Measurements from ENCODE around the gene SPATS2L. TPM values are rescaled to one million over a fixed set of nuclear protein-coding genes. Genes with fewer than 3 reads are reported as not detected.

Gene SPATS2L
- total RNA-seq, 2 experiments from 2014 or later: 14.7 to 25.8 TPM

DNA sequence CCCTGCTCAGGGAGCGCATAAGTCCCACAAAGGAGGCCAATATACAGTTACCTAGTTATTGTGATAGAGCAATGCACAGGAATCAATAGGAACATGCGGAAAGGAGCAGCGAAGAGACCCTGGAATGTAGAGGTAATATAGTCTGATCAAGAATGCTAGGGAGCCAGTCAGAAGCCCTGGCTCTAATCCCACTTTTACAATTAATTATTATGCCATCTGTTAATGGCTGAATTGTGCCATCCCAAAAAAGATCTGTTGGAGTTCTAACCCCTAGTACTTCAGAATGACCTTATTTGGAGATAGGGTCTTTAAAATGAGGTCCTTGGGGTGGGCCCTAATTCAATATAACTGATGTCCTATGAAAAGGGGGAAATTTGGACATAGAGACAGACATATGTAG lies 7.7 kb upstream of the SPATS2L start:
- Mint-ChIP-seq H3K4me1 (no peaks in the 10 kb centered on the region), H3K4me3 (no peak overlapping the region), H3K27me3 (no peaks in the 10 kb centered on the region), H3K27ac (no peak overlapping the region), H3K36me3 (ENCODE audit: low read depth) (no peaks in the 10 kb centered on the region), H3K9me3 (ENCODE audit: low read depth) (no peaks in the 10 kb centered on the region)
- intact Hi-C loops (cut with DNase I, micrococcal nuclease): no loop called here
- ChIA-PET CTCF (interaction anchor here (0.6 kb wide), 2 partner anchors 264 to 354 kb away, joined by 3 read pairs; no protein-coding TSS in a partner anchor), POLR2A (no interaction called here)
- DNase-seq (no peak), ATAC-seq (no peak)

GRCh38 chr2:200300065-200300464 lies 6.4 kb upstream of the SPATS2L start:
- DNase-seq (no peak), ATAC-seq (no peak)
- ChIA-PET CTCF (no interaction called here), POLR2A (no interaction called here)
- intact Hi-C loops (cut with DNase I, micrococcal nuclease): no loop called here
- Mint-ChIP-seq H3K9me3 (ENCODE audit: low read depth) (no peaks in the 10 kb centered on the region), H3K27ac (no peak overlapping the region), H3K4me3 (no peak overlapping the region), H3K27me3 (no peaks in the 10 kb centered on the region), H3K36me3 (ENCODE audit: low read depth) (no peaks in the 10 kb centered on the region), H3K4me1 (no peaks in the 10 kb centered on the region)

DNA sequence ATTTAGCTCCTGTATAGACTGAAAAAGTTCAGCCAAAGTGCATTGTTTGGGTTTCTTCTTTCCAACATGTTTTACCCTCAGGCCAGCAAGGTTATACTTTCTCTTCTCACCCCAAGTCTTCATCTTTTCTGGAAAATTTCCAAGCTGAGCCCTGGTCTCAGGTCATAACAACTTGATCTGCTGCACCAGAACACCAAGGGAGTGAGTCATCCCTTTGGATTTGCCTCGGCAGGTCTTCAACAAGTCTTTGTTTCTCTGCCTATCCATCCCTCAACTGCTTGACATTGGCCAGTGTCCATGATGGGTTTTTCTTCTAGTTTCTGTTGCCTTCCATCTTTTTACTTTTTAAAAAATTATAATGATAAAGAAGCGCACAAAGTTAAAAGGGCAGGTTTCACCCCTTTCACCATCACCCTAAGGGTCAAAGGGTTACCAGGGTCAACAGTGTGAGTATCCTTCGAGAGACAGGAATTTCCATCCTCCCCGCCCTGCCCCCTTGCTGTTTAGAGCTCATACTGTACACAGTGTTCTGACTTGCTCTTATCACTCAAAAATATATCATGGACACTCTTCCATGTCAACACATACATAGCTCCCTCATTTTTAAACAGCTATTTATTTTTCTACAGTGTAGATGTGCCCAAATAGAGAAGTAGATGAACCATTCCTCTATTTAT lies 5.7 kb upstream of the SPATS2L start:
- H3K9me3 Mint-ChIP-seq (ENCODE audit: low read depth): no peaks in the 10 kb centered on the region
- H3K27me3 Mint-ChIP-seq: peaks cover under 1% of the 10 kb centered on the region
- no peaks in the 10 kb centered on the region for H3K36me3 Mint-ChIP-seq (ENCODE audit: low read depth)
- POLR2A ChIA-PET: no interaction called here
- DNase-seq (no peak), ATAC-seq (no peak)
- peaks cover under 1% of the 10 kb centered on the region for H3K4me1 Mint-ChIP-seq
- intact Hi-C loops (cut with DNase I, micrococcal nuclease): no loop called here
- H3K4me3 Mint-ChIP-seq: no peak overlapping the region
- CTCF ChIA-PET: interaction anchor here (0.7 to 1.4 kb wide), 2 partner anchors 171 to 180 kb away, joined by 3 read pairs; no protein-coding TSS in a partner anchor
- no peak overlapping the region for H3K27ac Mint-ChIP-seq

- no peak overlapping the region for H3K27ac Mint-ChIP-seq
- CTCF ChIA-PET: interaction anchor here (1.4 kb wide), 1 partner anchor 179 kb away, joined by 3 read pairs; no protein-coding TSS in a partner anchor
- ATAC-seq: no peak
- H3K4me3 Mint-ChIP-seq: no peak overlapping the region
- H3K4me1 Mint-ChIP-seq: peaks cover 7% of the 10 kb centered on the region
- no peak for DNase-seq
- intact Hi-C loops (cut with DNase I, micrococcal nuclease): no loop called here
- no peaks in the 10 kb centered on the region for H3K9me3 Mint-ChIP-seq (ENCODE audit: low read depth)
- peaks cover 2% of the 10 kb centered on the region for H3K36me3 Mint-ChIP-seq (ENCODE audit: low read depth)
- peaks cover 6% of the 10 kb centered on the region for H3K27me3 Mint-ChIP-seq
- POLR2A ChIA-PET: no interaction called here
Observed at GRCh38 chr2:200301953-200302858, 4.3 kb upstream of the SPATS2L start.

DNA sequence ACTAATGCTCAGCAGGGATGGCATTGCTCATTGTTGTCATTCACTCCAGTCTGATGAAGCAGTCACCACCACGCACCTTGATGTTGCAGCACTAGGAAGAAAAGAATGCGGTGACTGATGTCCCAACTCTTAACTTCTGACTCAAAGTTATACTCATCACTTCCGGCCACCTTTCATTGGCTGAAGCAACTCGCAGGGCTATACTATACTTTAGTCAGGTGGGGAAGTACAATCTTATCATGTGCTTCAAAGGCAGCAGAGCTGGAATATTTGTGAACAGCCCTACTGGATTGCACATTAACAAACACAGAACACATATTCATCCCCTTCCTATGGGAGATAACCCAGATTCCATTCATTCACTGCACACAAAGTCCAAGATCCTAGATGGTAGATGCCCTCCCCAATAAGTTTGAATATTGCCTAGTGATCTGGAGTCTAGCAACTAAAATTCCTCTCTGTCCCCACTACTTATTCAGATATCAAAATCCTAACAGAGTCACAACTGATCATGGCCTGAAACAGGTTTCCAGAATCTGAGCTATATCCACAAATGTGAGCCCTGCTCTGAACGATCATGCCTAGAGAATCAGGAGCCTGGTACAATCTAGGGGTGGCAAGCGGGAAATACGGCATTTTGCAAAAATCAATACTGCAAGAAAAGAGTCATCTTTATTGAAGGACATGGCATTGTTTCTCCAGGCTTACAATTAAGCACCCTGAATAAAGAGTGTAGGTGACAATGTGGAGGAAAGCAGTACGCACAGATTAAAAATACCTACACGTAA lies 3.4 kb upstream of the SPATS2L start:
- Mint-ChIP-seq H3K36me3 (ENCODE audit: low read depth) (peaks cover 2% of the 10 kb centered on the region), H3K9me3 (ENCODE audit: low read depth) (no peaks in the 10 kb centered on the region), H3K4me3 (no peak overlapping the region), H3K27me3 (peaks cover 6% of the 10 kb centered on the region), H3K27ac (no peak overlapping the region), H3K4me1 (peaks cover 10% of the 10 kb centered on the region)
- DNase-seq (peak; percentile 36), ATAC-seq (peak; percentile 36)
- POLR2A ChIA-PET: no interaction called here
- CTCF ChIA-PET: interaction anchor here (0.6 kb wide), 1 partner anchor 553 kb away, joined by 3 read pairs; no protein-coding TSS in a partner anchor
- intact Hi-C loops (cut with DNase I, micrococcal nuclease): no loop called here

- peaks cover 21% of the 10 kb centered on the region for H3K4me1 Mint-ChIP-seq
- CTCF ChIA-PET: interaction anchor here (0.7 to 1.4 kb wide), 5 partner anchors 9 to 320 kb away, joined by 3 to 4 read pairs (median 3); no protein-coding TSS in a partner anchor
- peak; percentile 20 for DNase-seq
Observed at GRCh38 chr2:200305797-200306195, 697 bp upstream of the SPATS2L start.

GRCh38 chr2:200306931-200307723 lies 634 bp downstream of the SPATS2L start:
- POLR2A ChIA-PET: interaction anchor here (0.9 kb wide), 1 partner anchor 200 kb away, joined by 3 read pairs; no protein-coding TSS in a partner anchor
- CTCF ChIA-PET: interaction anchor here (0.6 to 1.1 kb wide), 2 partner anchors 17 to 176 kb away, joined by 3 read pairs; no protein-coding TSS in a partner anchor
- Mint-ChIP-seq H3K27ac (peak overlapping the region; percentile 59), H3K27me3 (peaks cover 20% of the 10 kb centered on the region), H3K36me3 (ENCODE audit: low read depth) (peaks cover 2% of the 10 kb centered on the region), H3K9me3 (ENCODE audit: low read depth) (no peaks in the 10 kb centered on the region), H3K4me1 (peaks cover 21% of the 10 kb centered on the region), H3K4me3 (peak overlapping the region; percentile 68)
- ATAC-seq: peak; percentile 55
- intact Hi-C loops (cut with DNase I, micrococcal nuclease): loop anchor here (2.0 to 5.0 kb wide), 6 partner anchors 65 to 330 kb away; partner anchors contain the start of gene SGO2 (in 1 of the 2)
- peak; percentile 53 for DNase-seq

More at GRCh38 chr2:200305797-200306195, 697 bp upstream of the SPATS2L start:
- H3K9me3 Mint-ChIP-seq (ENCODE audit: low read depth): no peaks in the 10 kb centered on the region
- peak overlapping the region; percentile 87 for H3K27ac Mint-ChIP-seq
- no peak for ATAC-seq
- H3K4me3 Mint-ChIP-seq: peak overlapping the region; percentile 80
- intact Hi-C loops (cut with DNase I, micrococcal nuclease): loop anchor here (2.0 to 5.0 kb wide), 6 partner anchors 67 to 328 kb away; partner anchors contain the start of gene SGO2 (in 1 of the 2)
- POLR2A ChIA-PET: interaction anchor here (0.6 to 0.9 kb wide), 3 partner anchors 202 to 406 kb away, joined by 3 read pairs; no protein-coding TSS in a partner anchor
- H3K27me3 Mint-ChIP-seq: peaks cover 16% of the 10 kb centered on the region
- H3K36me3 Mint-ChIP-seq (ENCODE audit: low read depth): peaks cover 2% of the 10 kb centered on the region

- H3K4me3 Mint-ChIP-seq: peak overlapping the region; percentile 68
- intact Hi-C loops (cut with DNase I, micrococcal nuclease): loop anchor here (2.0 to 5.0 kb wide), 6 partner anchors 64 to 331 kb away; partner anchors contain the start of gene SGO2 (in 1 of the 2)
- H3K36me3 Mint-ChIP-seq (ENCODE audit: low read depth): peaks cover 2% of the 10 kb centered on the region
- DNase-seq (no peak), ATAC-seq (no peak)
- POLR2A ChIA-PET: interaction anchor here (0.6 kb wide), 1 partner anchor 30 kb away, joined by 5 read pairs; no protein-coding TSS in a partner anchor
- CTCF ChIA-PET: interaction anchor here (0.6 kb wide), 1 partner anchor 18 kb away, joined by 3 read pairs; no protein-coding TSS in a partner anchor
- H3K4me1 Mint-ChIP-seq: peaks cover 21% of the 10 kb centered on the region
- peaks cover 20% of the 10 kb centered on the region for H3K27me3 Mint-ChIP-seq
- no peaks in the 10 kb centered on the region for H3K9me3 Mint-ChIP-seq (ENCODE audit: low read depth)
- peak overlapping the region; percentile 59 for H3K27ac Mint-ChIP-seq
Observed at GRCh38 chr2:200307724-200308545, 1.4 kb downstream of the SPATS2L start.

DNA sequence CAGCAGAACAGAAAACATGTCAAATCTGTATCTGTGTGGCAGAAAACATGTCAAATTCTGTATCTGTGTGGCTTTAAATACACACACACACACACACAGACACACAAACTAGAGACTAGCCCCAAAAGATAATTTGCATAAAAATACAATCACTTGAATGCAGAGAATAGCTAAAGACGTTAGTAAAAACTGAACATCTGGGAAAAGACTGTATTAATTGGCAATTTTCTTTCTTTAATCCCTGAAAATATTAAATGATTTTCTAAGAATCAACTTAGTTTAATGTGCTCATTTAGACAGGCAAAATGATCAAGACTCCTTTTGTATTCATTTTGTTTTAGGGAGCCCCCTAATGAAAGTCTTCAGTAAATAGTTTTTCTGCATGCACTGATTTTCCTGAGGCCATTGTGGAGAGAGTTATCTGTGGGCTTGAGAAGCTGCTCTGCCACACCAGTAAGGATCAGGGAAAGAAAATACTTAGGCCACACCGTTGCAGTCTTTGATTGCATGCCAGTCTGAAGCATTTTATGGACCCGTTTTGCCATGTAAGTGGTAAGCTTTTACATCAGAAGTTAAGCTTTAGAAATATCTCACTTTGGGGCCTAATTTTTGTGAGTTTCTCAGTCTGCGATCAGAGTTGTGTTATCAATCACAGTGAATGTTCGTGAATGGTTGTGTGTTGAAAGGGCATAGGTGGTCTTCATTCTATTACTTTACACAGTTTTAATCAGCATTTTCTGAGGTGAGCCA lies 2.2 kb downstream of the SPATS2L start:
- ATAC-seq (no peak), DNase-seq (no peak)
- intact Hi-C loops (cut with DNase I, micrococcal nuclease): loop anchor here (5.0 kb wide), 4 partner anchors 64 to 331 kb away; partner anchors contain the start of gene SGO2 (in 1 of the 2)
- peak overlapping the region; percentile 8 for H3K4me3 Mint-ChIP-seq
- peaks cover 21% of the 10 kb centered on the region for H3K4me1 Mint-ChIP-seq
- H3K27me3 Mint-ChIP-seq: peaks cover 24% of the 10 kb centered on the region
- CTCF ChIA-PET: no interaction called here
- POLR2A ChIA-PET: interaction anchor here (0.6 kb wide), 2 partner anchors 31 to 38 kb away, joined by 3 to 5 read pairs; no protein-coding TSS in a partner anchor
- H3K36me3 Mint-ChIP-seq (ENCODE audit: low read depth): peaks cover 2% of the 10 kb centered on the region
- H3K27ac Mint-ChIP-seq: no peak overlapping the region
- H3K9me3 Mint-ChIP-seq (ENCODE audit: low read depth): no peaks in the 10 kb centered on the region

All from activated CD4-positive, alpha-beta T cell treated with anti-CD3 and anti-CD28 coated beads for 36 hours (primary cell).